Epithelial cell of esophagus (primary cell): Measurements from ENCODE around the gene ARNT2.

Experiments used
- DNase-seq: peaks from one replicate; pipeline ENCODE4 v3.0.0; 2010; ENCODE audit warnings: low read depth
- H3K4me3 ChIP-seq: 2 replicates; pipeline ENCODE4 v1.5.1; 2011; ENCODE audit warnings: mild to moderate bottlenecking, low read length, control low read depth
- CTCF ChIP-seq: IDR thresholded peaks from 2 replicates; pipeline ENCODE4 v1.5.1; 2011; ENCODE audit warnings: low read depth, mild to moderate bottlenecking, low read length, control low read depth, inconsistent platforms; ENCODE audit not compliant: insufficient read depth; ENCODE audit errors: missing control alignments

ARNT2 gene

GRCh38 chr15:80618685-80619400 lies 214.7 kb downstream of the ARNT2 start:
- H3K4me3 ChIP-seq = no peak overlapping the region
- peak; percentile 14 for DNase-seq
- TF ChIP-seq CTCF = no peak

GRCh38 chr15:80619680-80620079 lies 215.5 kb downstream of the ARNT2 start:
- DNase-seq = peak; percentile 16
- peak; percentile 32 for TF ChIP-seq CTCF
- H3K4me3 ChIP-seq = no peak overlapping the region

- no peak for TF ChIP-seq CTCF
- no peak overlapping the region for H3K4me3 ChIP-seq
- no peak for DNase-seq
Measured at GRCh38 chr15:80620141-80620540, 216.0 kb downstream of the ARNT2 start.

GRCh38 chr15:80620931-80621330 lies 216.7 kb downstream of the ARNT2 start:
- DNase-seq = no peak
- TF ChIP-seq CTCF = no peak
- H3K4me3 ChIP-seq = no peak overlapping the region

- no peak overlapping the region for H3K4me3 ChIP-seq
- no peak for DNase-seq
- no peak for TF ChIP-seq CTCF
Measured at GRCh38 chr15:80626643-80627120, 222.5 kb downstream of the ARNT2 start.

GRCh38 chr15:80629355-80629754 lies 225.2 kb downstream of the ARNT2 start:
- no peak for DNase-seq
- H3K4me3 ChIP-seq = no peak overlapping the region
- no peak for TF ChIP-seq CTCF

GRCh38 chr15:80630981-80631380 lies 226.8 kb downstream of the ARNT2 start:
- H3K4me3 ChIP-seq = no peak overlapping the region
- no peak for DNase-seq
- TF ChIP-seq CTCF = no peak
